ENCODE measurements around the gene LGALS7.
"Not testable (repeated sequence)": the region's sequence is repeated elsewhere in the genome, so short reads cannot be mapped to it uniquely, and the experiment has no call there.

Gene LGALS7

GRCh38 chr19:38799104-38799503 is 25.8 kb upstream of the LGALS7 start:
- DNase-seq, result no peak

DNA sequence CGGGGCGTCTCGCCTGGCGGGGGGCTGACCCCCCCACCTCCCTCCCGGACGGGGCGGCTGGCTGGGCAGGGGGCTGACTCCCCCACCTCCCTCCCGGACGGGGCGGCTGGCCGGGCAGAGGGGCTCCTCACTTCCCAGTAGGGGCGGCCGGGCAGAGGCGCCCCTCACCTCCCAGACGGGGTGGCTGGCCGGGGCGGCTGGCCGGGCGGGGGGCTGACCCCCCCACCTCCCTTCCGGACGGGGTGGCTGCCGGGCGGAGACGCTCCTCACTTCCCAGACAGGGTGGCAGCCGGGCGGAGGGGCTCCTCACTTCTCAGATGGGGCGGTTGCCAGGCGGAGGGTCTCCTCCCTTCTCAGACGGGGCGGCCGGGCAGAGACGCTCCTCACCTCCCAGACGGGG is 24.5 kb upstream of the LGALS7 start:
- not testable (repeated sequence) for DNase-seq

- DNase-seq, result no peak
Measured at GRCh38 chr19:38796154-38796553, 22.8 kb upstream of the LGALS7 start.

DNA sequence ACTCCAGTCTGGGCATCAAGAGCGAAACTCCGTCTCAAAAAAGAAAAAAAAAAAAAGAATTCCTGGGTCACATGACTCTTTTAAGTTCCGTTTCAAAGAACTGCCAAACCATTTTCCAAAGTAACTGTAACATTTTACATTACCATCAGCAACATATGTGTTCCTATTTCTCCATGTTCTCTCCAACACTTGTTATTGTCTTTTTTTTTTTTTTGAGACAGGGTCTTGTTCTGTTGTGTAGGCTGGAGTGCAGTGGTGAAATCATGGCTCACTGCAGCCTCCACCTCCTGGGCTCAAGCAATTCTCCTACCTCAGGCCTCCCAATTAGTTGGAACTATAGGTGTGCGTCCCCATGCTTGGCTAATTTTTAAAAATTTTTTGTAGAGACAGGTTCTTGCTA is 22.2 kb upstream of the LGALS7 start:
- DNase-seq, result no peak

DNA sequence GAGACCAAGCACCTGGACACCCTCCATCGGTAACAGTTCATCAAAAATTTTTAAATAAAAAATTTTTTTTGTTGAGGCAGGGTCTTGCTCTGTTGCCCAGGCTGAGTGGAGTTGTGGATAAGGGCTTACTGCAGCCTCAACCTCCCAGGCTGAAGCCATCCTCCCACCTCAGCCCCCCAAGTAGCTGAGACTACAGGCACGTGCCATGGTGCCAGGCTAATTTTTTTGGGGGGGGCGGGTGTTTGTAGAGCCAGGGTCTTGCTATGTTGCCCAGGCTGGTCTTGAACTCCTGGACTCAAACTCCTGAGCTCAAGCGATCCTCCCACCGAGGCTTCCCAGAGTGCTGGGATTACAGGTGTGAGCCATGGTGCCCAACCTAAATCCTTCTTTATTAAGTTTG is 20.4 kb upstream of the LGALS7 start:
- no peak for DNase-seq

GRCh38 chr19:38793177-38793576 is 19.9 kb upstream of the LGALS7 start:
- no peak for DNase-seq

GRCh38 chr19:38792250-38793111 is 19.2 kb upstream of the LGALS7 start:
- no peak for DNase-seq

GRCh38 chr19:38791451-38792064 is 18.2 kb upstream of the LGALS7 start:
- not testable (repeated sequence) for DNase-seq

GRCh38 chr19:38790507-38791403 is 17.4 kb upstream of the LGALS7 start:
- not testable (repeated sequence) for DNase-seq

- no peak for DNase-seq
Measured at GRCh38 chr19:38788478-38789243, 15.3 kb upstream of the LGALS7 start, which contains the start of gene LGALS7B. TSS of gene LGALS7B (plus strand) at chr19:38789200. CDS start at chr19:38789227, 27 bp downstream.

GRCh38 chr19:38786572-38787265 is 13.4 kb upstream of the LGALS7 start:
- DNase-seq, result no peak

DNA sequence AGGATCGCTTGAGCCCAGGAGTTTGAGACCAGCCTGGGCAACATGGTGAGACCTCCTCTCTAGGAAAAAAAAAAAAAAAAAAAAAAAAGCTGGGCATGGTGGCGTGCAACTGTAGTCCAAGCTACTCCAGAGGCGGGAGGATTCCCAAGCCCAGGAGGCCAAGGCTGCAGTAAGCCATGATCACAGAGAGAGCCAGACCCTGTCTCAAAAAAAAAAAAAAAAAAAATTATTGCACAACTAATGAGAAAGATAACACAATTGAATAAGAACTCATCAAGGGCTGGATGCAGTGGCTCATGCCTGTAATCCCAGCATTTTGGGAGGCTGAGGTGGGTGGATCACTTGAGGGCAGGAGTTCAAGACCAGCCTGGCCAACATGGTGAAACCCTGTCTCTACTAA is 12.7 kb upstream of the LGALS7 start:
- not testable (repeated sequence) for DNase-seq

- DNase-seq, result no peak
Measured at GRCh38 chr19:38785187-38785699, 11.9 kb upstream of the LGALS7 start.

DNA sequence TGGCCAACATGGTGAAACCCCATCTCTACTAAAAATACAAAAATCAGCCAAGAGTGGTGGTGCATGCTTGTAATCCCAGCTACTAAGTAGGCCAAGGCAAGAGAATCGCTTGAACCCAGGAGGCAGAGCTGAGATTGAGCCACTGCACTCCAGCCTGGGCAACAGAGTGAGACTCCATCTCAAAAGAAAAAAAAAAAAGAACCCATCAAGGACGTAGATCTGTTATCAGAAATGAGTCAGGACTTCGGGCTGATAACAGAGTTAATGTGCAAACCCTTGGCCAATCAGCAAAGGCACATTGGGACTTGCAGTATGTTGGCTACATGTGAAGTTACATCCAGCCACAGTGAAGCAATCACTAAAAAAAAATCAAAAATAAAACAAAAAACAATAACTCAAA is 10.9 kb upstream of the LGALS7 start:
- no peak for DNase-seq

DNA sequence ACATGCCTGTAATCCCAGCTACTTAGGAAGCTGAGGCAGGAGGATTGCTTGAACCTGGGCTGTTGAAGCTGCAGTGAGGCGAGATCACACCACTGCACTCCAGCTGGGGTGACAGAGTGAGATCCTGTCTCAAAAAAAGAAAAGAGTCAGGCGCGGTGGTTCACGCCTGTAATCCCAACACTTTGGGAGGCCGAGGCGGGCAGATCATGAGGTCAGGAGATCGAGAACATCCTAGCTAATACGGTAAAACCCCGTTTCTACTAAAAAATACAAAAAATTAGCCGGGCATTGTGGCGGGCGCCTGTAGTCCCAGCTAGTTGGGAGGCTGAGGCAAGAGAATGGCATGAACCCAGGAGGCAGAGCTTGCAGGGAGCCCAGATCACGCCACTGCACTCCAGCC is 8.9 kb upstream of the LGALS7 start:
- not testable (repeated sequence) for DNase-seq

DNA sequence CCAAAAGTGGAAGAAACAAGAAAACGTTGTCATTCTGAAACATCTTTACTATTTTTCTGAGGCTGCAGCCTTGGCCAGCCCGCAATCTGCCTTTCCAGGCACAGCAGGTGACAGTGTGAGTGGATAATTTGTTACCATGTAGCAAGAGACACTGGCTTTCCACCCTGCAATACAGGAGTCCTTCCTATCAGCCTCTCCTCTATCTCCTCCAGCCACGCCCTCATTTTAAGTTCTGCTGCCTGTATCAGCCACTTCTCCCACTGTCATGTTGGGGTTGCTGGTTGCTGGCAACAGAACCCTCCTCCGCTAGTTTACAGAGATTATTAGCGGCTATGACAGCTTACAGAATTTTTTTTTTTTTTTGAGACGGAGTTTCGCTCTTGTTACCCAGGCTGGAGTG is 7.7 kb upstream of the LGALS7 start:
- DNase-seq, result no peak

DNA sequence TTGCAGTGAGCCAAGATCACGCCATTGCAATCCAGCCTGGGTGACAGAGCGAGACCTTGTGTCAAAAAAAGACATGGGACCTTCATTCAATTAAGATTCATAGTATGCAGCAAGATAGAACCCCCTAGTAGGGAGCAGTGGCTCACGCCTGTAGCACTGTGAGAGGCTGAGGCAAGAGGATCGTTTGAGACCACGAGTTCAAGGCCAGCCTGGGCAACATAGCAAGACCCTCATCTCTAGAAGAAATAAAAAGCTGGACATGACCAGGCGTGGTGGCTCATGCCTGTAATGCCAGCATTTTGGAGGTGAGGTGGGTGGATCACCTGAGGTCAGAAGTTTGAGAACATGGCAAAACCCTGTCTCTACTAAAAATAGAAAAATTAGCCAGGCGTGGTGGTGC is 7.1 kb upstream of the LGALS7 start:
- no peak for DNase-seq

- DNase-seq, result no peak
Measured at GRCh38 chr19:38778733-38779132, 5.4 kb upstream of the LGALS7 start.

DNA sequence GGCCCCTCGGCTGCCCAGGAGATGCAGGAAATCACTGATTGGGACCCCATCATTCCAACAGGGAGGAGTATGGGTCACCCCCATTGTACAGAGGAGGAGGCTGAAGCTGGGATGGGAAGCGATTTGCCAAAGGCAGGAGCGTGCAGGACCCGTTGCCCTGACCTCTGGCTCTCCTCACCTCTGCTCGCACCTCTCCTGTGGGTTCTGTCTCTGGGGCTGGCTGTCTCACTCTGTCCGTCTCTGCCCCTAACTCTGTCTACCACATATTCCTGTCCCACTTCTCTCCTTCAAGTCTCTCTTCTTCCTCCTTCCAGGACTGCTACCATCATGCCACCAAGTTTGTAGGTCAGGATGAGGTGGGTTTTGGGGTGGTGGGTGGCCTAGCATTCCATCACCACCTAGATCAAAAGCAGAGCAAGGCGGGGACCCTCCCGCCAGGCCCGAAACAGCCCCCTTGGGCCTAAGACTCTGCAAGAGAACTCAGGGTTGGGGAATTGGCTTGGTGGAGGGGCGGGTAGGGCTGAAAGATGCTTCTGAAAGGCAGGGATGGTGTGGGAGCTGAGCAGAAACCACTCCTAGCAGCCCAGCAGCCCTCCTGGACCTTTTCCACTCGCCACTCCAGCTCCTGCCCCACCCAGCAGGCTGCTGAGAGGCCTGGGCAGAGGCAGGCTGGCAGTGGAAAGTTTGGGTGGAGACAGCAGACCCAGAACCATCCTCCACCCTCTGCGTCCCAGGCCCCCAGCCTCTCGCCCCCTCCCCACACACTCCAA is 1.0 kb upstream of the LGALS7 start:
- DNase-seq, result no peak

DNA sequence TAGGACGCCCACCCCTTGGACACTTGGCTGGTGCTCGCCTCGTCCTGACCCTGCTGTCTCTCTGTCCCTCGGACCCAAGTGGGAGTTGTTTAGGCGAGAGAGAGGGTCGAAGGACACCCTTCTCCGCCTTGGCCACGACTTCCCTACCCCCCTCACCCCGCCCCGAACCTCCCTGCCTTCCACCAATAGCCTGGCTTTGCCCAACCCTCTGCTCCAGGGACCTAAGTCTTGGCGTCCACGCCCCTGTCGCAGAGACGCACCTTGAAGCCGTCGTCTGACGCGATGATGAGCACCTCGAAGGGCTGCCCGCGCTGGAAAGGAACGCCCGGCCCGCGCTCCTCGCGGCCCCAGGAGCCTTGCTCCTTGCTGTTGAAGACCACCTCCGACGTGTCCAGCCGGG is 1.7 kb downstream of the LGALS7 start:
- not testable (repeated sequence) for DNase-seq

DNA sequence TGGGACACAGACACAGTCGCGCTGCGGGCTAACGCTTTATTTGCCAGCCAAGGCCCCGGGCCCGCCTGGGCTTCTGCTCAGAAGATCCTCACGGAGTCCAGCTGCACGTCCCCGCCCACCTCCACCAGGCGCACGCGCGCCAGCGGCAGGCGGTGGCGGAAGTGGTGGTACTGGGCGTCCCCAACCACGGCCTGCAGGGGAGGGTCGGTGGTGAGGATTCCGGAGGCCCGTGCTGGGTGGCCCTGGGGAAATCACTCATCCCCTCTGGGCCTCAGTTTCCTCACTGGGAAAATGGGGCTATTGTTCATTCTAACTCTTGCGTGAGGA is 2.4 kb downstream of the LGALS7 start:
- DNase-seq, result not testable (repeated sequence)

Measured in NCI-H187 treated with DMSO at 0.1 percent for 48 hours (cell line).